Thoracic aorta (tissue), 2 donors: ENCODE measurements around the gene SPC24. TPM values are rescaled to one million over a fixed set of nuclear protein-coding genes. Genes with fewer than 3 reads are reported as not detected.
"Not testable (repeated sequence)": the region's sequence is repeated elsewhere in the genome, so short reads cannot be mapped to it uniquely, and the experiment has no call there.

Experiments
- ATAC-seq: fragments of 150-250 bp; one replicate; pipeline ENCODE4 v1.8.0; 2017; ENCODE audit warnings: low read depth; ENCODE audit not compliant: insufficient number of reproducible peaks, low FRiP score
- DNase-seq: peaks from one replicate; pipeline ENCODE4 v3.0.0-alpha.2; 2020; ENCODE audit warnings: low spot score
- H3K27ac ChIP-seq, 2 donors: fragments of 200-600 bp; sonication (generic); 1 replicate in 1 of 2; 2 replicates in 1 of 2; pipeline ENCODE4 v1.5.1; 2016; ENCODE audit warnings: mild to moderate bottlenecking in 2 of 2, moderate library complexity in 2 of 2
- H3K27me3 ChIP-seq: fragments of 200-600 bp; sonication (generic); replicated peaks from 2 replicates; pipeline ENCODE4 v1.6.0; 2016; ENCODE audit warnings: mild to moderate bottlenecking; ENCODE audit not compliant: insufficient read depth
- H3K36me3 ChIP-seq: fragments of 200-600 bp; sonication (generic); one replicate; pipeline ENCODE4 v1.5.1; 2016
- H3K4me1 ChIP-seq, 2 donors: fragments of 200-600 bp; sonication (generic); 1 replicate in 1 of 2; 2 replicates in 1 of 2; pipeline versions ENCODE4 v1.5.1 to v1.6.0; 2016; ENCODE audit warnings: low read depth in 2 of 2, mild to moderate bottlenecking in 1 of 2; ENCODE audit not compliant: control insufficient read depth in 1 of 2
- H3K4me3 ChIP-seq: fragments of 200-600 bp; sonication (generic); 2 replicates; pipeline ENCODE4 v1.5.1; 2016; ENCODE audit warnings: mild to moderate bottlenecking
- H3K9me3 ChIP-seq: fragments of 200-600 bp; sonication (generic); 2 replicates; pipeline ENCODE4 v1.5.1; 2016
- total RNA-seq, 2 donors: library from RNA; depleted of rRNA; stranded (reverse); fragments of >200 nt; gene quantifications; one replicate each; pipeline versions ENCODE4 v1.1.0 to v1.2.3, GENCODE V29; 2016
- TF ChIP-seq, protein P1 (sequence below): fragments of 200-600 bp; sonication (generic); IDR thresholded peaks from one replicate; pipeline ENCODE4 v1.5.1; 2019; ENCODE audit warnings: antibody characterized with exemption

Gene SPC24
- total RNA-seq, 2 donors from 2014 or later = 2.4 to 4.7 TPM

DNA sequence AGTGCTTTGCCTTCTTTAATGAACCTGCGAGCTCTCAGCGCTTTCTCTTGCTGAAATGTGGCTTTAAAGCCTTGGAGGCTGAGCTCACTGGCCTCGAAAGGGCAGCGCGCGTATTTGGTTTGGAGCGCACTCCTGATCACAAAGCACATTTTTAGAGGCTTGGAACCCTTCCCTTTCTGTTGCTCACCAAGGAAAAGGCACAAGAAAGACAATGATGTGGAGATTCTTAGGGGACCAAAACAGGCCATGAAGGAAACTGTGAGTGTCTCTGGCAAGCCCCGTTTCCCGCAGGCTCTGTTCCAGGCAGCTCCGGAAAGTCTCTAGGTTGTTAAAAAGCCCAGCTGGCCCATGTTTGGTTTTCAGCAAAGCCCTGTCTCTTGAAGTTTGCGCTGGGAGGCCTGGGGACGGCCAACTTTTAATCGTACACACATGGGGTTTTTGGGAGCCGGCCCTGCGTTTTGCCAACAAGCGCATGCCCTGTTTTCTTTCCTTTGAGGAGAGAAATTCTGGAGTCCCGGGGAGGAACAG lies 9.4 kb upstream of the SPC24 start:
- no peak for DNase-seq
- TF ChIP-seq, protein P1, sequence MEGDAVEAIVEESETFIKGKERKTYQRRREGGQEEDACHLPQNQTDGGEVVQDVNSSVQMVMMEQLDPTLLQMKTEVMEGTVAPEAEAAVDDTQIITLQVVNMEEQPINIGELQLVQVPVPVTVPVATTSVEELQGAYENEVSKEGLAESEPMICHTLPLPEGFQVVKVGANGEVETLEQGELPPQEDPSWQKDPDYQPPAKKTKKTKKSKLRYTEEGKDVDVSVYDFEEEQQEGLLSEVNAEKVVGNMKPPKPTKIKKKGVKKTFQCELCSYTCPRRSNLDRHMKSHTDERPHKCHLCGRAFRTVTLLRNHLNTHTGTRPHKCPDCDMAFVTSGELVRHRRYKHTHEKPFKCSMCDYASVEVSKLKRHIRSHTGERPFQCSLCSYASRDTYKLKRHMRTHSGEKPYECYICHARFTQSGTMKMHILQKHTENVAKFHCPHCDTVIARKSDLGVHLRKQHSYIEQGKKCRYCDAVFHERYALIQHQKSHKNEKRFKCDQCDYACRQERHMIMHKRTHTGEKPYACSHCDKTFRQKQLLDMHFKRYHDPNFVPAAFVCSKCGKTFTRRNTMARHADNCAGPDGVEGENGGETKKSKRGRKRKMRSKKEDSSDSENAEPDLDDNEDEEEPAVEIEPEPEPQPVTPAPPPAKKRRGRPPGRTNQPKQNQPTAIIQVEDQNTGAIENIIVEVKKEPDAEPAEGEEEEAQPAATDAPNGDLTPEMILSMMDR = no peak
- H3K4me1 ChIP-seq = peaks cover 47 to 80% of the 10 kb centered on the region in 2 donors

DNA sequence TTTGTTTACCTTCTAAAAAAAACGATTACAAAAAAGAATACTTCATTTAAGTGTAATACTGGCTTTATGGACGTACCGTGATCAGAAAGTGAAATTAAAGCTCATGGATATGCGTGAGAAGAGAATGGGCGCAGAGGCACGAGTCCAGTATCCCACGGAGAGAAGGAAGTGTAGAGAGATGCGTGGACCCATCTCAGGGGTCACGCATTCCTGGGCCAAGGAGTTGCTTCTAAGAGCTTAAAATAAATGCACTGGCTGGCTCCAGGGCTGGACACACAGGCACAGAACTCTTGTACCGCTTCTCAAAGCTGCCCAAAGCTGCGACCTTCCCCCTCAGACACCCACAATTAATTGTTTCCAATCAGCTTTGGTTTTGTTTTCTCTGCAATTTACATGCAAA lies 8.7 kb upstream of the SPC24 start:
- TF ChIP-seq, protein P1 = no peak
- H3K4me3 ChIP-seq = peak overlapping the region; percentile 67
- H3K27me3 ChIP-seq = no peaks in the 10 kb centered on the region
- H3K9me3 ChIP-seq = no peaks in the 10 kb centered on the region
- peak overlapping the region; percentile 90 to 93 for H3K27ac ChIP-seq
- H3K36me3 ChIP-seq = peaks cover 11% of the 10 kb centered on the region
- no peak for ATAC-seq
- no peak for DNase-seq
- peaks cover 50 to 80% of the 10 kb centered on the region in 2 donors for H3K4me1 ChIP-seq

More for the DNA sequence above, 9.4 kb upstream of the SPC24 start:
- Histone ChIP-seq H3K27ac (peak overlapping the region; percentile 90 to 93), H3K27me3 (no peaks in the 10 kb centered on the region), H3K9me3 (no peaks in the 10 kb centered on the region), H3K36me3 (peaks cover 17% of the 10 kb centered on the region), H3K4me3 (peak overlapping the region; percentile 67)
- peak; percentile 56 for ATAC-seq

DNA sequence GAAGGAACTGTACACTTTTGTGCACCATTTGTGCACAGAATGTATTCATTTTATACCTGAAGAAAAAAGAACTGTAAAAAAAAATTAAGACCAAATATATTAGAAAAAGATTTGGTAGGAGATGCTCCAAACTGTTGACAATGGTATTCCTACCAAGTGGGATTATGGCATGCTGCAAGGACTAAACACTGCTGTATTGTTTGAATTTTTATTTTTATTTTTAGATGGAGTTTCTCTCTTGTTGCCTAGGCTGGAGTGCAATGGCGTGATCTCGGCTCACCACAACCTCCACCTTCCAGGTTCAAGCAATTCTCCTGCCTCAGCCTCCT lies 4.8 kb upstream of the SPC24 start:
- not testable (repeated sequence) for DNase-seq, H3K4me3 ChIP-seq, H3K36me3 ChIP-seq, H3K9me3 ChIP-seq, H3K27me3 ChIP-seq, ATAC-seq
- Histone ChIP-seq H3K27ac (peak overlapping the region in 1 of 2 donors; percentile 93), H3K4me1 (peaks cover 40 to 77% of the 10 kb centered on the region in 2 donors)

DNA sequence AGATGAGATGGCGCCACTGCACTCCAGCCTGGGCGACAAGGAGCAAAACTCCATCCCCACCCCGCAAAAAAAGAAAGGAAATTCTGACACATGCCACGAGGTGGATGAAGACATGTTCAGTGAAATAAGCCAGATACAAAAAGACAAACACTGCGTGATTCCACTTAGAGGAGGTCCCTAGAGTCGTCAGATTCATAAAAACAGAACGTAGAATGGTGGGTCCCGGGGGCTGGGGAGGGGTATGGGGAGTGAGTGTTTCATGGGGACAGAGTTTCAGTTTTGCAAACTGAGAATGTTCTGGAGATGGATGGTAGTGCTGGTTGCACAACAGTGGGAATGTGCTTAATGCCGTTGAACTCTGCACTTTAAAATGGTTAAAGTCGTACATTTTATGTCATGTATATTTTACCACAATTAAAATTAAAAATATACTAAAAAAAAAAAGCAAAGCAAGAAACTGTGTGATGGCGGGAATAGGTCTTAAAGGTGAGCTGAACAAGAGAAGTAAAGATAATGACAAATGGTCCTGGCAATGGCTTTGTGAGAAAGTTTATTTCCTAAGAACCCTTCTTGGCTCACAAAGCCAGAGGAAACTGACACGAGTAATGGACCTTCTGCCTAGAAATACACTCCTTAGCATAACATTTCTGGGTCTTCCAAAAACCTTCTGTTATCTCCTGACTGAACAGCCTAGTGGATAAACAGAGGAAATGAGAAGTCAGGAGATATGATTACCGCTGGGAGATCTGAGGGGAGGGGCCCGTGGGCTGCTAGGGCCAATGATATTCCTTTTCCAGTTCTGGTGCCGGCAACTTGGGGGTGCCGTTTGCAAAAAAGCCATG lies 4.2 kb upstream of the SPC24 start:
- Histone ChIP-seq H3K36me3 (no peaks in the 10 kb centered on the region), H3K4me1 (peaks cover 42 to 80% of the 10 kb centered on the region in 2 donors), H3K4me3 (no peak overlapping the region), H3K27ac (peak overlapping the region; percentile 43 to 93), H3K9me3 (no peaks in the 10 kb centered on the region), H3K27me3 (no peaks in the 10 kb centered on the region)
- TF ChIP-seq, protein P1 = no peak
- ATAC-seq (no peak), DNase-seq (no peak)

DNA sequence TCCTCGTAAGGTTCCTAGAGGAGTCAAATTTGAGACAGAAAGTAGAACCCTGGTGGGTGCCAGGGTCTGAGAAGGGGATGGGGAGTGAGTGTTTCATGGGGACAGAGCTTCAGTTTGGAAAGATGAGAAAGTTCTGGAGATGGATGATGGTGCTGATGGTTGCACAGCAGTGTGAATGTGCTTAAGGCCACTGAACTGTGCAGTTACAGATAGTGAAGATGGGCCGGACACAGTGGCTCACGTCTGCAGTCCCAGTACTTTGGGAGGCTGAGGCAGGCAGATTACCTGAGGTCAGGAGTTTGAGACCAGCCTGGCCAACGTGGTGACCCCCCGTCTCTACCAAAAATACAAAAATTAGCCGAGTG lies 917 bp downstream of the SPC24 start:
- no peak for DNase-seq
- TF ChIP-seq, protein P1 = no peak
- no peaks in the 10 kb centered on the region for H3K27me3 ChIP-seq
- no peak overlapping the region for H3K27ac ChIP-seq
- no peak overlapping the region for H3K4me3 ChIP-seq
- peaks cover 41 to 76% of the 10 kb centered on the region in 2 donors for H3K4me1 ChIP-seq
- H3K9me3 ChIP-seq = no peaks in the 10 kb centered on the region
- ATAC-seq = no peak
- H3K36me3 ChIP-seq = no peaks in the 10 kb centered on the region
